ENCODE measurements around the gene USP2.

USP2 gene

GRCh38 chr11:119361941-119362725 is 19.4 kb downstream of the USP2 start:
- peak in 1 of 2 experiments; percentile 50 for DNase-seq

DNA sequence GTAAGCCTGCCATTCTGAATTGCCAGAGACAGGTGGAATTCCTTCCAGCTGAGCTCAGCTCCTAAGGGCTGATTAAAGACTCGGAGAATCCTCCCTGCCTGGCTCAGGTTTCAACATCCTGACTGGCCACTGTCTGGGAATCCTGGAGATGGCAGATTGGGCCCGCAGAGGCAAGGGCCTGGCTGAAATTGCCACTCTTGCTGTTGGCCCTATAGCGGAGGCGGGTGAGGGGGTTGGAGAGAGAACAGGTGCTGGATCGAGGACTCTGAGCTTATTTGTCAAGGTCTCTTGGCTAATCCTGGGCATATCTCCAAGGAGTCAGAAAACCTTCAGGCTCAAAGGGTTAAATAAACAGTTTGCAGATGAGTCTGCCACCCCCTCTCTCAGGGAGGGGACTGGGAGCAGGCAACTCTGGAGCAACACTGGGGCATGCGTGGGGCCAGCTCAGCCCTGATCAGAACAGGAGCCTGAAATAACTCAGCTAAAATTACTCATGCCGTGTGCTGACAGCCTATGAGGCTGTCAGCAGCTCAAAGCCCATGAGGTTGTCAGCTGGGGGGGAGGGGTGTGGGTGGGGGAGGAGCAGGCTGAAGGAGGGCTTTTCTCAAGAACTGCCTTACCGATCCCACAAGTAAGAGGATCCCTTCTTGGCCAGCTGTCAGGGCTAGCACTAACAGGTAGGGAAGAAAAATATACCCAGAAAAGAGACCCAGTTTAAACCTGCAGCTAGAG is 20.3 kb downstream of the USP2 start:
- peak; percentile 98 for DNase-seq

- DNase-seq = no peak
Measured at GRCh38 chr11:119359365-119360214, 21.9 kb downstream of the USP2 start.

GRCh38 chr11:119357074-119357473 is 24.4 kb downstream of the USP2 start:
- no peak for DNase-seq

GRCh38 chr11:119356349-119357031 is 25.0 kb downstream of the USP2 start:
- peak in 1 of 2 experiments; percentile 9 for DNase-seq

GRCh38 chr11:119355091-119355843 is 26.2 kb downstream of the USP2 start:
- no peak for DNase-seq

DNA sequence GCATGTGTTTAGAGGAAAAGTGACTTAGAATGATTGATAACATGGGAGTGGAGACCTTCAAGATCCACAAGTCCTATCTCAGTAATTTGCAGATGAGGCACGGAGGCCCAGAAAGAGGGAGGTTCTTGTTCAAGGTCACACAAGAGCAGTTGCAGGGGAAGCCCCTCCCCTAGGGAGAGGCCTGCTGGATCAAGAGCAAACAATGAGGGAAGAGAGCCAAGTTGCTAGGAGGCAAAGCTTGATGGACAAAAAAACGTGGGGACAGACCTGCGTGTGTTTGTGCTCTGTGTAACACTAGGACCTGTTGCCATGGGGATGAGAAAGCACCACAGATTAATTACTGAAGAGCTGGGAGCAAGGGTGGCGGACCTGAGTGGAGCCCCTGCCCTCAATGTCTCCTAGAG is 28.6 kb downstream of the USP2 start:
- peak; percentile 78 to 95 for DNase-seq

DNA sequence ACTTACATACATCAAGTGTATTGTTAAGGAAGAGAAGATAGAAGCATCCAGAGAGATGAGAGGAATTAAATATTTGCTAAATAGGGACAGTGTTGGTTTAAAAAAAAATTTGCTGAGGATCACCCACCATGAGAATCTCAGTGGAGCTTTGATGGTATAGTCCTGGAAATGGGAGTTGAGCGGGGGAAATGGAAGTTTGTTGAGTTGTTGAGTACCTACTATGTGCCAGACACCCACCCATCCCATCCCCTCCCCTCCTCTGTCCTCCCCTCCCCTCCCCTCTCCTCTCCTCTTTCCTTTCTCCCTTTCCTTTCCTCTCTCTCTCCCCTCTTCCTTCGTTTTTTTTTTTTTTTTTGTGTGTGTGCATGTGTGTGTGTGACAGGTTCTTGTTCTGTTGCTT is 30.3 kb downstream of the USP2 start:
- no peak for DNase-seq

- no peak for DNase-seq
Measured at GRCh38 chr11:119350302-119350701, 31.2 kb downstream of the USP2 start.

DNA sequence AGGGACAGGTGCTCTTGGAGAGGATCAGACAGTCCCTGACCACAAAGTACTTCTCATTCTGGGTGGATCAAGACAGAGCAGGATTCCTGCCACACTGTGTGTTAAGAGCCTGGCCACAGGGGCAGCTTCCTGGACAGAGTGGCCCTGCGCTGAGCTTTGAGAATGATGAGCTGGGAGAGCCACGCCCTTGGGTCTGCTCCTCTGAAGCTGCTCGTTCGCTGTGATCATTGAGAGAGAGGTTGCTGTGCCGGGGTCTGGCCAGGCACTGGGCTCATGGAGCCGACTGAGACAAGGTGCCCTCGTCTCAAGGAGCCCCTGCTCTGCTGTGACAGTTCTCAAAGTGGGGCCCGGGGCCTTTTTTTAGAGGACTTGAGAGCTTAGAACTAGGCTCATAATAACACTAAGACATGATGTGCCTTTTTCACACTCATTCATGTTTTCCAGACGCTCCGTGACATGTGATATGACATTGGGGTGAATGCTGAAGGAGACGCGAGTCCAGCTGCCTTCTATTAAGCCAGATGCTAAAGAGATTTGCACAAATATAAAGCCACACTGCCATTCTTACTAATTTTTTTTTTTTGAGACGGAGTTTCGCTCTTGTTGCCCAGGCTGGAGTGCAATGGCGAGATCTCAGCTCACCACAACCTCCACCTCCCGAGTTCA is 33.4 kb downstream of the USP2 start:
- DNase-seq = peak; percentile 41 to 76

GRCh38 chr11:119347242-119347641 is 34.2 kb downstream of the USP2 start:
- no peak for DNase-seq

DNA sequence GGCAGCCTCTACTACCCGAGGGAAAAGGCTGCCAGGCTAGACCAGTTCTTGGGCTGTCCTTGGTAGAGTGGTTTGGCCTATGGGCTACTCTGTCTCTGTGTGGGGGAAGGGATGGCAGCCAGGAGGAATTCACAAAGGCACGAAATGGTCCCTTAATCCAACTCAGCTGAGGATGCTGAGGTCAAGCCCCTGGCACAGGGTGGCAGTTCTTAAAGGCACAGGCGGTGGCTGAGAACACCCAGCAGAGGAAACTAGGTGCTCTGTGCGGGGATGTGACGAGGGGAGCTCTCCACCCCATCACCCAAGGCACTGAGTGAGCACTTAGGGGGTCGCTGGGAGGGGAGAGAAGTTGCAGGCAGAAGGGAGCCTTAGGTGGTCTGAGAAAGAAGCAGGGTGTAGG is 34.9 kb downstream of the USP2 start, which contains the start of gene MFRP:
Gene MFRP (minus strand): TSS at position 101 of the 400 bp plus-strand sequence. CDS start 192 bp downstream, outside the sequence.
- DNase-seq = no peak

GRCh38 chr11:119345685-119346084 is 35.8 kb downstream of the USP2 start:
- DNase-seq = no peak

GRCh38 chr11:119344291-119345010 is 37.0 kb downstream of the USP2 start:
- DNase-seq = no peak

DNA sequence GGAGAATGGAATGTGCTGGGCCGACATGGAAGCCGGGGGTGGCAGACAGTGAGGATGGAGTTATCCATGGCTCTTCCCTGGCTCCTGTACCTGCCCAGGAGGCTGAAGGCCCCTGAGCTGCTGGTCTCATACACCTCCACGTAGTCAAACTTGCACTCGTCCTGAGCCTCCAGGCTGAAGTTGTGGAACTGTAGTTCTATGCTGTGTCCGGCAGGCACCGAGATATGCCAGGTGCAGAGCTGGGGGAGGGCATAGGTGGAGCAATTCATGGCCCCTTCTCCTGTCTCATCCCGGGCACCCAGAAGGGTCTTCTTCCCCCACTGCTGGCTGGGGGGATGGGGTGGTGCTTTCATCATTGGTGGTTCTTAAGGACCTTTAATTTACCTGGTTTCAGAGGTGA is 37.8 kb downstream of the USP2 start:
- no peak for DNase-seq

- DNase-seq = no peak
Measured at GRCh38 chr11:119342362-119343130, 38.9 kb downstream of the USP2 start.

DNA sequence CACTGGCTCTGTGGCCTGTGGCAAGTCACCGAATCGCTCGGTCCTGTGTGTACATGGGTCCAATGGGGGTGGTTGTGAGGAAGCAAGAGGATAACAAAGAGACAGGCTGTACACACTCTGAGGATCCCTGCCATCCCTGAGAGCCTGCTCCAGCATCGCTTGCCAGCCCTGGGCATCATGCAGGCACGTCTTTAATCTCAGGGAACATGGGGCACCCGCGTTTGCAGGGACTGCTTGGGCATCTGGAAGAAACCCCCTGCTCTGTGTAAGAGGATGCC is 39.5 kb downstream of the USP2 start:
- DNase-seq = no peak

DNA sequence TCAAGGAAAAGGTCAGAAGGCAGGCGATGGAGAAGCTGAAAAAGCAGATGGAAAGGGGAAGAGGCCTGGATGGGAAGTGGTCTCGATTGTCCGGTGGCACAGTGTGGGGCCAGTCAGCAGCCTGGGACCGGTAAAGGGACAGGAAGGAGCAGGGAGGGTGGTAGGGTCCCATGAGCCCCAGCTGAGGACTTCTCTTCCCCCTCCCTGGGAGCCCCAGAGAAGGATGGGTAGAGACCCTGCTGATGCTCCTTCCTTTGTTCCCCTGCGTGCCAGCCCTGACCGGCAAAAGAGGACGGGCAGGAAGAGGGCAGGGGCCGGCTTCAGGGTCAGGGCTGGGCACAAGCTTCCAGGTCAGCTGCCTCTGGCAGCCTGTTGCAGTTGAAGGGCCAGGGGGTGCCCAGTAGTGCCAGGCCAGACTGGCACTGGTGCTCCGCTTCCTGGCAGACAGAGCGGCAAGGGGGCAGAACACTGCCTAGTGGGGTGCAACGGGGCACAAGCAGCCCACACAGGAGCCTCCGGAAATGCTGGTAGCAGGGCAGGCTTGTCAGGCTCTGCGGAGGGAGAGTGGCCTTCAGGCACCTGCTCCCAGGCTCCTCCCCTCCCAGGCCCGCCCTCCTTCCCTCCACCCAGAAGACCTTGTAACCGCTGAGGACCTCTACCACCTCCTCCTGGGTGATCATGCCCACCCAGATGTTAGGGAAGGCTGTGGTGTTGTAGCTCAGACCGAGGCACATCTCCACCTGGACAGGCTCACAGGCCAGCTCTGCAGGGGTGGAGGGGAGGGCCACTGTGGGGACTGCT is 40.1 kb downstream of the USP2 start:
- no peak for DNase-seq
